ENCODE results near the gene PTPRN2. TPM values are rescaled to one million over a fixed set of nuclear protein-coding genes. Genes with fewer than 3 reads are reported as not detected.

The PTPRN2 gene
- total RNA-seq, 1 donor: 0.09 TPM

- no peak for DNase-seq (ENCODE audit: low read depth)
- no peak for TF ChIP-seq CTCF (IDR thresholded peaks at IDR 0.05; ENCODE audit: insufficient read depth, low read length)
- no peak overlapping the region for H3K4me3 ChIP-seq (ENCODE audit: low read depth, low read length)
Measured at GRCh38 chr7:157834501-157835163, 753.0 kb downstream of the PTPRN2 start.

GRCh38 chr7:157832866-157833607 is 754.6 kb downstream of the PTPRN2 start:
- no peak for TF ChIP-seq CTCF (IDR thresholded peaks at IDR 0.05; ENCODE audit: insufficient read depth, low read length)
- no peak overlapping the region for H3K4me3 ChIP-seq (ENCODE audit: low read depth, low read length)
- DNase-seq (ENCODE audit: low read depth): no peak

GRCh38 chr7:157832421-157832820 is 755.2 kb downstream of the PTPRN2 start:
- TF ChIP-seq CTCF (IDR thresholded peaks at IDR 0.05; ENCODE audit: insufficient read depth, low read length): no peak
- no peak for DNase-seq (ENCODE audit: low read depth)
- no peak overlapping the region for H3K4me3 ChIP-seq (ENCODE audit: low read depth, low read length)

- DNase-seq (ENCODE audit: low read depth): no peak
- no peak overlapping the region for H3K4me3 ChIP-seq (ENCODE audit: low read depth, low read length)
- TF ChIP-seq CTCF (IDR thresholded peaks at IDR 0.05; ENCODE audit: insufficient read depth, low read length): no peak
Measured at GRCh38 chr7:157832006-157832405, 755.6 kb downstream of the PTPRN2 start.

- TF ChIP-seq CTCF (IDR thresholded peaks at IDR 0.05; ENCODE audit: insufficient read depth, low read length): no peak
- no peak overlapping the region for H3K4me3 ChIP-seq (ENCODE audit: low read depth, low read length)
- DNase-seq (ENCODE audit: low read depth): no peak
Measured at GRCh38 chr7:157831143-157831905, 756.3 kb downstream of the PTPRN2 start.

GRCh38 chr7:157830331-157830730 is 757.3 kb downstream of the PTPRN2 start:
- no peak overlapping the region for H3K4me3 ChIP-seq (ENCODE audit: low read depth, low read length)
- TF ChIP-seq CTCF (IDR thresholded peaks at IDR 0.05; ENCODE audit: insufficient read depth, low read length): no peak

More at GRCh38 chr7:157830331-157830730, 757.3 kb downstream of the PTPRN2 start:
- DNase-seq (ENCODE audit: low read depth): no peak

Measured in fibroblast of the aortic adventitia (primary cell).